OCI-LY3 (cell line): ENCODE measurements around the gene PUS7.

Source experiments
- H2AFZ ChIP-seq: fragments of 200-600, 300-600 bp; shearing (Covaris generic); 2 replicates; pipeline ENCODE4 v1.6.0; 2014; ENCODE audit warnings: antibody characterized with exemption, low read depth, low read length
- H3K27ac ChIP-seq: fragments of 200-600, 300-600 bp; sonication (generic); 2 replicates; pipeline ENCODE4 v1.5.1; 2014; ENCODE audit warnings: mild to moderate bottlenecking, low read length, moderate library complexity, mixed read lengths
- H3K27me3 ChIP-seq: fragments of 200-600, 300-600 bp; sonication (generic); 2 replicates; pipeline ENCODE4 v1.6.1; 2014; ENCODE audit warnings: low read depth, low read length, mixed read lengths
- H3K36me3 ChIP-seq: fragments of 200-600, 300-600 bp; sonication (generic); replicated peaks from 2 replicates; pipeline ENCODE3; 2014; ENCODE audit warnings: low read depth, low read length, mixed read lengths
- H3K4me1 ChIP-seq: fragments of 300-600, 200-600 bp; sonication (generic); 2 replicates; pipeline ENCODE4 v1.6.1; 2014; ENCODE audit warnings: low read length, mixed read lengths
- H3K4me2 ChIP-seq: fragments of 200-600, 300-600 bp; sonication (generic); 2 replicates; pipeline ENCODE4 v1.6.1; 2014; ENCODE audit warnings: low read length, mixed read lengths
- H3K4me3 ChIP-seq: fragments of 300-600, 200-600 bp; sonication (generic); 2 replicates; pipeline ENCODE4 v1.5.1; 2014; ENCODE audit warnings: antibody characterized with exemption, mild to moderate bottlenecking, low read length, moderate library complexity
- H3K79me2 ChIP-seq: fragments of 300-600, 200-600 bp; shearing (Covaris generic); 2 replicates; pipeline ENCODE4 v1.6.1; 2014; ENCODE audit warnings: mild to moderate bottlenecking, low read length, mixed read lengths
- H3K9ac ChIP-seq: fragments of 300-600, 200-600 bp; shearing (Covaris generic); 2 replicates; pipeline ENCODE4 v1.6.0; 2014; ENCODE audit warnings: mild to moderate bottlenecking, low read length, moderate library complexity
- H3K9me3 ChIP-seq: fragments of 200-600, 300-600 bp; shearing (Covaris generic); 2 replicates; pipeline ENCODE4 v1.6.1; 2014; ENCODE audit warnings: low read length, mixed read lengths; ENCODE audit not compliant: insufficient read depth
- H4K20me1 ChIP-seq: fragments of 200-600, 300-600 bp; sonication (generic); 2 replicates; pipeline ENCODE4 v1.6.1; 2016; ENCODE audit warnings: low read length, mixed read lengths; ENCODE audit not compliant: insufficient read depth
- EZH2phosphoT487 ChIP-seq: fragments of 200-600 bp; shearing (Covaris generic); IDR thresholded peaks from 2 replicates; pipeline ENCODE4 v1.6.1; 2018; ENCODE audit warnings: antibody characterized with exemption, mixed run types, low read depth
- TF ChIP-seq, protein P1 (sequence below): fragments of 200-600, 300-600 bp; sonication (generic); IDR thresholded peaks from 2 replicates; pipeline ENCODE4 v1.5.1; 2014; ENCODE audit warnings: antibody characterized with exemption, low read length, low read depth

PUS7 gene

DNA sequence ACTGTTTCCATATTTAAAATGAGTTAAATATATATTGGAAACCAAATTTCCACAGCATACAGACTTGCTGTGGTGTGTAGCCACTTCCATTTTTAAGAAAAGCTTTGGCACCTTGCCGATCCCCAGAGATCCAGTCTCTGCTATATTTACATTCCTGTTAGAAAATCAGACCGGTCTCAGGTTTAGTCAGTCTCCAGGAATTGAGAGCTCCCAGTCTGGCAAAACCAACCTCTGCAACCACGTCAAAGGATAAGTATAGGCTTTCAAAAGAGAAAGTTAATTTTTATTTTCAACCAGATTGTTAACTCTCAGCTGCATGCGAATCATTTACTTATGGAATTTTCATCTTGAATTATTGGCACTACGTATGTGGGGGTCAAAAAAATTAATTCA, 28.2 kb downstream of the PUS7 start:
- Histone ChIP-seq H3K79me2 (0 out of 2 replicates have a peak, but pooled peaks cover 3% of the 10 kb centered on the region), H3K4me3 (no peak overlapping the region), H3K36me3 (peaks cover 20% of the 10 kb centered on the region), H3K9me3 (no peaks in the 10 kb centered on the region), H3K4me2 (no peak overlapping the region), H3K27ac (no peak overlapping the region), H3K9ac (no peak overlapping the region), H3K4me1 (no peaks in the 10 kb centered on the region), H2AFZ (no peak overlapping the region), H4K20me1 (no peaks in the 10 kb centered on the region), H3K27me3 (no peaks in the 10 kb centered on the region)
- TF ChIP-seq, protein P1, sequence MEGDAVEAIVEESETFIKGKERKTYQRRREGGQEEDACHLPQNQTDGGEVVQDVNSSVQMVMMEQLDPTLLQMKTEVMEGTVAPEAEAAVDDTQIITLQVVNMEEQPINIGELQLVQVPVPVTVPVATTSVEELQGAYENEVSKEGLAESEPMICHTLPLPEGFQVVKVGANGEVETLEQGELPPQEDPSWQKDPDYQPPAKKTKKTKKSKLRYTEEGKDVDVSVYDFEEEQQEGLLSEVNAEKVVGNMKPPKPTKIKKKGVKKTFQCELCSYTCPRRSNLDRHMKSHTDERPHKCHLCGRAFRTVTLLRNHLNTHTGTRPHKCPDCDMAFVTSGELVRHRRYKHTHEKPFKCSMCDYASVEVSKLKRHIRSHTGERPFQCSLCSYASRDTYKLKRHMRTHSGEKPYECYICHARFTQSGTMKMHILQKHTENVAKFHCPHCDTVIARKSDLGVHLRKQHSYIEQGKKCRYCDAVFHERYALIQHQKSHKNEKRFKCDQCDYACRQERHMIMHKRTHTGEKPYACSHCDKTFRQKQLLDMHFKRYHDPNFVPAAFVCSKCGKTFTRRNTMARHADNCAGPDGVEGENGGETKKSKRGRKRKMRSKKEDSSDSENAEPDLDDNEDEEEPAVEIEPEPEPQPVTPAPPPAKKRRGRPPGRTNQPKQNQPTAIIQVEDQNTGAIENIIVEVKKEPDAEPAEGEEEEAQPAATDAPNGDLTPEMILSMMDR = no peak
- no peak for TF ChIP-seq EZH2phosphoT487

DNA sequence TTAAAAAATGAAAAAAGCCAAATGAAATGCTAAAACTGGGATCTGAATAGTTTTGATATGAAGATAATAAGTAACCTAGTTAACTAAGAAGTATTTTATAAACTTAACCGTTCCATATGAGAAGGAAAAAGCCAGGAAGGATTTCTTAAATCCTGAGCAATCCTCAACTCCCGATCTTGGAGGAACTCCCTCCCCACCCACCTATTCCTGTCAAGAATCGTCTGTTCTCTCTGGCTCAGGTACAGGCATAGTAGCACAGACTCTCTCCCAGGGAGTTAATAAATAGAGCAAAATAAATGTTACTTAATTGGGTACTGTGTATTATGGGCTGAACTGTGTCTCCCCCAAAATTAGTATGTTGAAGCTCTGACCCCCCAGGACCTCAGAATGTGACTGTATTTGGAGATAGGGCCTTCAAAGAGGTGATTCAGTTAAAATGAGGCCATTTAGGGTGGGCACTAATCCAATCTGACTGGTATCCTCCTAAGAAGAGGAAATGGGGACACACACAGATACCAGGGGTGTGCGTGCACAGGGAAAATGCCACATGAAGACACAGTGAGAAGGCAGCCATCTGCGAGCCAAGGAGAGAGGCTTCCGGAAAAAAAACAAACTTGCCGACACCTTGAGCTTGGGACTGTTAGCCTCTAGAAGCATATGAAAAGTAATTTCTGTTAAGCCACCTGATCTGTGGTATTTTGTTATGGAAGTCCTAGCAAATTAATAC, 28.7 kb downstream of the PUS7 start:
- H3K4me1 ChIP-seq = no peaks in the 10 kb centered on the region
- no peak overlapping the region for H3K27ac ChIP-seq
- H2AFZ ChIP-seq = no peak overlapping the region
- H3K9ac ChIP-seq = no peak overlapping the region
- no peaks in the 10 kb centered on the region for H3K27me3 ChIP-seq
- H3K4me3 ChIP-seq = no peak overlapping the region
- no peaks in the 10 kb centered on the region for H4K20me1 ChIP-seq
- no peaks in the 10 kb centered on the region for H3K9me3 ChIP-seq
- H3K4me2 ChIP-seq = no peak overlapping the region
- H3K79me2 ChIP-seq = 0 out of 2 replicates have a peak, but pooled peaks cover 3% of the 10 kb centered on the region
- peaks cover 19% of the 10 kb centered on the region for H3K36me3 ChIP-seq
- TF ChIP-seq, protein P1 = no peak
- no peak for TF ChIP-seq EZH2phosphoT487

DNA sequence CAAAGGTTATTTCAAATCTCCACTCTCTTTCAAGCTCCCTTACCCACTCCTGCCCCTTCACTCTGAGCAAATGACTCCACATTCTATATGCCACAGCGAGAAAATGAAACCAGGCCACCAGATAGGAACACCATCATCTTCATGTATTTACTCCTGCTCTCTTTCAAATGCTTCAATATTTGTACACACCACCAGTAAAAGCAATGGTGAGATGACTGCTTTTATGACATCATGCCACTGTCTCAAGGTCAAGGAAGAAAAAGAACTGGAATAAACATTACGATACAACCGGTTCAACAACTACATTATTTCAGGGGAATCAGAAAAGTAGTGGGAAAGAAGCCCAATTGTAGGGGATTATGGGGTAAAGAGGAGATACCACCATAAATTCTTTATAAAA, 32.7 kb downstream of the PUS7 start:
- H3K36me3 ChIP-seq = peaks cover 25% of the 10 kb centered on the region
- H3K9me3 ChIP-seq = no peaks in the 10 kb centered on the region
- H4K20me1 ChIP-seq = no peaks in the 10 kb centered on the region
- no peaks in the 10 kb centered on the region for H3K4me1 ChIP-seq
- H3K27ac ChIP-seq = no peak overlapping the region
- H3K4me2 ChIP-seq = no peak overlapping the region
- no peak overlapping the region for H3K9ac ChIP-seq
- H3K27me3 ChIP-seq = no peaks in the 10 kb centered on the region
- no peak overlapping the region for H3K4me3 ChIP-seq
- TF ChIP-seq, protein P1 = no peak
- no peak for TF ChIP-seq EZH2phosphoT487
- H2AFZ ChIP-seq = no peak overlapping the region
- H3K79me2 ChIP-seq = 0 out of 2 replicates have a peak, but pooled peaks cover 3% of the 10 kb centered on the region

DNA sequence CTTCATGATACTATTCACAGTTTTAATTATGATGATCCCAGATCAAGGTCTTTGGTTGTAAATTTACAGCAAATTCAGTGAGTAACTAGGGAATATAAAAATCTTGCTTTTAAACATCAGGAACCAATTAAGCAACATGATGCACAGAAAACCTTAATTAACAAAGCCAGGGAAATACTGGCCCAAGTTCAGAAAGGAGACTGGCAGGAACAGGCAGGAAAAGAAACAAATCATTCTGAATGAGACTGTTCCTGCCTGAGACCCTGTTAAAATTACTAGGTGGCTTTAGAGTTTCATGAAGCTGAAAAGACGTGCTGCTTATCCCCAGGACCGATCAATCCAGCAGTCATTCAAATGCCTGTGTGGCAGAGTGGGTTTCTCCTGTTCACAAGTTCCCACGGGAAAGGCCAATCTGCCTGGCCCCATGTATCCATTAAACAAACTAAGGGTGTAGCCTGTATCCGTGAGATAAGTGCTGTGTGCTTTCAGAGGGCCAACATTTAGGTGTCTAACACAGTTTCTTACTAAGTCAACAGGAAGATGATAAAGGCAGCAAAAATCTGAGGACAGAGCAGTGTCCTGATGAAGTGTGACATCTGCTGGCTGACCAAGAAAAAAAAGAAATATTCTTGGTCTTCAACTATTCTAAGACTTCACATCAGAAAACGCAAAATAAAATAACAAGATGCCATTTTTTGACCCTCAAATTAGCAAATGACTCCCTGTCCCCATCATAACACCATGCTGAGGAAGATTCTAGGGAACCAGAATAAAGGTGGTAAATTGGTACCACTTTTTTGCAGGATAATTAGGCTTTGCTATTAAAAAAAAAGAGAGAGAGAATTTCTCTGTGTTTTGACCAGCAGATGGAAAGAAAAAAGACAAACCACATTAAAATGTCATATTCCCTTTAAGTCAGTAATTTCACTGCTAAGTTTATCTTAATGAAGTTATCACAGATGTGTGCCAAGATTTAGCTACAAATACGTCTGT, 34.2 kb downstream of the PUS7 start:
- Histone ChIP-seq H3K27me3 (no peaks in the 10 kb centered on the region), H4K20me1 (no peaks in the 10 kb centered on the region), H2AFZ (no peak overlapping the region), H3K4me2 (no peak overlapping the region), H3K4me1 (no peaks in the 10 kb centered on the region), H3K9me3 (no peaks in the 10 kb centered on the region), H3K9ac (no peak overlapping the region), H3K27ac (no peak overlapping the region), H3K4me3 (no peak overlapping the region), H3K36me3 (peaks cover 20% of the 10 kb centered on the region), H3K79me2 (0 out of 2 replicates have a peak, but pooled peaks cover 3% of the 10 kb centered on the region)
- TF ChIP-seq, protein P1 = peak; percentile 49
- TF ChIP-seq EZH2phosphoT487 = no peak
